Activated B cell treated with CpG ODN at 0.5 μM for 24 hours (primary cell): ENCODE results near the gene SCEL. TPM values are rescaled to one million over a fixed set of nuclear protein-coding genes. Genes with fewer than 3 reads are reported as not detected.

Source experiments
- ATAC-seq: fragments of 200-7000 bp; cut with Tn5 transposase; one replicate; pipeline ENCODE4 v1.10.0; 2021; ENCODE audit warnings: low read depth, mild to moderate bottlenecking, moderate library complexity
- CTCF ChIA-PET: fragments of 350-600 bp; sonication (Branson Sonifier 250); formaldehyde crosslinking; loops from one replicate; lab custom pipeline; 2021; ENCODE audit warnings: antibody characterized with exemption; lab: Charles Lee
- POLR2A ChIA-PET: fragments of 350-600 bp; sonication (Branson Sonifier 250); formaldehyde crosslinking; loops from one replicate; lab custom pipeline; 2021; ENCODE audit warnings: antibody characterized with exemption; lab: Charles Lee
- DNase-seq: peaks from one replicate; pipeline ENCODE4 v3.0.0; 2022
- H3K27ac Mint-ChIP-seq: one replicate; pipeline ENCODE4 v1.8.0; 2020; ENCODE audit warnings: mixed read lengths
- H3K27me3 Mint-ChIP-seq: one replicate; pipeline ENCODE4 v1.8.0; 2021; ENCODE audit warnings: mixed read lengths
- H3K36me3 Mint-ChIP-seq: one replicate; pipeline ENCODE4 v1.8.0; 2021; ENCODE audit warnings: low read depth, mixed read lengths
- H3K4me1 Mint-ChIP-seq: one replicate; pipeline ENCODE4 v1.8.0; 2021; ENCODE audit warnings: mixed read lengths
- H3K4me3 Mint-ChIP-seq: one replicate; pipeline ENCODE4 v1.8.0; 2020; ENCODE audit warnings: mild to moderate bottlenecking, mixed read lengths
- H3K9me3 Mint-ChIP-seq: one replicate; pipeline ENCODE4 v1.8.0; 2020; ENCODE audit warnings: mixed read lengths
- CTCF ChIP-seq: fragments of 200-600 bp; IDR thresholded peaks from one replicate; pipeline ENCODE4 v1.8.0; 2022; ENCODE audit warnings: antibody characterized with exemption, mild to moderate bottlenecking
- intact Hi-C: fragments of 100-400 bp; cut with micrococcal nuclease; formaldehyde crosslinking; loops from one replicate; pipeline ENCODE4 v1.15.1; 2024
- total RNA-seq: library from RNA; stranded (reverse); gene quantifications from 2 replicates; pipeline ENCODE4 v1.2.3, GENCODE V29; 2022

The SCEL gene
- total RNA-seq, 1 donor from 2014 or later, result not detected

GRCh38 chr13:77519808-77520207, 15.7 kb upstream of the SCEL start:
- no peaks in the 10 kb centered on the region for H3K27me3 Mint-ChIP-seq
- H3K4me1 Mint-ChIP-seq, result peaks cover 13% of the 10 kb centered on the region
- ATAC-seq (no peak), DNase-seq (no peak)
- ChIA-PET CTCF (no interaction called here), POLR2A (no interaction called here)
- intact Hi-C loops, result no loop called here
- H3K9me3 Mint-ChIP-seq, result no peaks in the 10 kb centered on the region
- H3K4me3 Mint-ChIP-seq, result no peak overlapping the region
- H3K36me3 Mint-ChIP-seq, result no peaks in the 10 kb centered on the region
- no peak for TF ChIP-seq CTCF
- H3K27ac Mint-ChIP-seq, result no peak overlapping the region

- no peak overlapping the region for H3K27ac Mint-ChIP-seq
- DNase-seq (no peak), ATAC-seq (no peak)
- intact Hi-C loops, result no loop called here
- H3K9me3 Mint-ChIP-seq, result no peaks in the 10 kb centered on the region
- H3K27me3 Mint-ChIP-seq, result no peaks in the 10 kb centered on the region
- ChIA-PET CTCF (interaction anchor here (0.9 to 1.0 kb wide), 2 partner anchors 27 to 72 kb away, joined by 3 to 4 read pairs; no protein-coding TSS in a partner anchor), POLR2A (no interaction called here)
- no peak for TF ChIP-seq CTCF
- H3K4me1 Mint-ChIP-seq, result peaks cover 3% of the 10 kb centered on the region
- no peaks in the 10 kb centered on the region for H3K36me3 Mint-ChIP-seq
- no peak overlapping the region for H3K4me3 Mint-ChIP-seq
These were observed 14.3 kb upstream of the SCEL start for GRCh38 chr13:77521194-77521593.

GRCh38 chr13:77521595-77522367, 13.7 kb upstream of the SCEL start:
- intact Hi-C loops, result no loop called here
- Mint-ChIP-seq H3K36me3 (no peaks in the 10 kb centered on the region), H3K9me3 (no peaks in the 10 kb centered on the region)

GRCh38 chr13:77522444-77522843, 13.1 kb upstream of the SCEL start:
- Mint-ChIP-seq H3K36me3 (no peaks in the 10 kb centered on the region), H3K27ac (no peak overlapping the region), H3K9me3 (no peaks in the 10 kb centered on the region), H3K4me1 (no peaks in the 10 kb centered on the region), H3K27me3 (no peaks in the 10 kb centered on the region), H3K4me3 (no peak overlapping the region)
- no peak for ATAC-seq
- intact Hi-C loops, result no loop called here
- ChIA-PET POLR2A (no interaction called here), CTCF (no interaction called here)
- no peak for TF ChIP-seq CTCF
- no peak for DNase-seq

More at GRCh38 chr13:77521595-77522367, 13.7 kb upstream of the SCEL start:
- no peak for TF ChIP-seq CTCF
- POLR2A ChIA-PET, result no interaction called here
- DNase-seq (no peak), ATAC-seq (no peak)
- H3K4me1 Mint-ChIP-seq, result no peaks in the 10 kb centered on the region
- CTCF ChIA-PET, result interaction anchor here (1.0 kb wide), 1 partner anchor 71 kb away, joined by 4 read pairs; no protein-coding TSS in a partner anchor
- no peak overlapping the region for H3K27ac Mint-ChIP-seq
- no peak overlapping the region for H3K4me3 Mint-ChIP-seq
- H3K27me3 Mint-ChIP-seq, result no peaks in the 10 kb centered on the region

- H3K4me1 Mint-ChIP-seq, result no peaks in the 10 kb centered on the region
These were observed 12.1 kb upstream of the SCEL start for GRCh38 chr13:77523386-77523785.

More at GRCh38 chr13:77523386-77523785, 12.1 kb upstream of the SCEL start:
- intact Hi-C loops, result no loop called here
- no peak for TF ChIP-seq CTCF
- ATAC-seq, result no peak
- POLR2A ChIA-PET, result no interaction called here
- Mint-ChIP-seq H3K36me3 (no peaks in the 10 kb centered on the region), H3K4me3 (no peak overlapping the region), H3K27ac (no peak overlapping the region), H3K27me3 (no peaks in the 10 kb centered on the region), H3K9me3 (no peaks in the 10 kb centered on the region)
- CTCF ChIA-PET, result no interaction called here
- DNase-seq, result no peak
